IMR-90 (cell line): Measurements from ENCODE around the gene DDN. TPM values are rescaled to one million over a fixed set of nuclear protein-coding genes. Genes with fewer than 3 reads are reported as not detected.

Experiments
- ATAC-seq: fragments of 200-7000 bp; cut with Tn5 transposase; 2 replicates; pipeline ENCODE4 v1.9.1; 2020; ENCODE audit warnings: low read depth, mild to moderate bottlenecking, moderate library complexity
- BruUV-seq: library from RNA; stranded (reverse); fragments of 400-500 nt; replicated peaks from 2 replicates; lab custom pipeline; 2021; lab: Mats Ljungman, UMichigan
- CTCF ChIA-PET: fragments of 300-600 bp; formaldehyde crosslinking; extraction: SDS; loops from one replicate; lab custom pipeline; 2021; ENCODE audit warnings: antibody characterized with exemption; lab: Yijun Ruan, JAX
- POLR2A ChIA-PET: fragments of 300-600 bp; sonication (Branson Sonifier 250); formaldehyde crosslinking; loops from one replicate; lab custom pipeline; 2022; ENCODE audit warnings: antibody characterized with exemption; ENCODE audit not compliant: unreplicated experiment; lab: Charles Lee
- DNase-seq: peaks from one replicate; pipeline ENCODE4 v3.0.0; 2013
- H2AFZ ChIP-seq: replicated peaks from 2 replicates; pipeline ENCODE3; 2013; ENCODE audit warnings: low read length, mild to moderate bottlenecking; ENCODE audit not compliant: poor library complexity
- H2AK5ac ChIP-seq: 2 replicates; pipeline ENCODE4 v1.6.1; 2013; ENCODE audit warnings: low read depth, low read length, inconsistent platforms
- H2AK9ac ChIP-seq: replicated peaks from 2 replicates; pipeline ENCODE3; 2013; ENCODE audit warnings: mild to moderate bottlenecking, low read depth, low read length, moderate library complexity; ENCODE audit not compliant: poor library complexity
- H2BK120ac ChIP-seq: 2 replicates; pipeline ENCODE4 v1.6.1; 2013; ENCODE audit warnings: low read depth, low read length, inconsistent platforms
- H2BK15ac ChIP-seq: 3 replicates; pipeline ENCODE4 v1.6.1; 2013; ENCODE audit warnings: low read depth, low read length, inconsistent platforms
- H2BK20ac ChIP-seq: 2 replicates; pipeline ENCODE4 v1.6.1; 2013; ENCODE audit warnings: low read depth, mild to moderate bottlenecking, inconsistent platforms, low read length, moderate library complexity
- H2BK5ac ChIP-seq: 2 replicates; pipeline ENCODE4 v1.6.1; 2013; ENCODE audit warnings: mild to moderate bottlenecking, low read depth, low read length, inconsistent platforms; ENCODE audit not compliant: poor library complexity, severe bottlenecking
- H3K14ac ChIP-seq: replicated peaks from 2 replicates; pipeline ENCODE4 v1.6.1; 2013; ENCODE audit warnings: low read depth, low read length, inconsistent platforms
- H3K18ac ChIP-seq: 2 replicates; pipeline ENCODE4 v1.6.1; 2013; ENCODE audit warnings: low read depth, low read length, control low read depth
- H3K23ac ChIP-seq: 2 replicates; pipeline ENCODE4 v1.6.1; 2013; ENCODE audit warnings: low read depth, low read length, inconsistent platforms
- H3K27ac ChIP-seq: 2 replicates; pipeline ENCODE4 v1.5.1; 2013; ENCODE audit warnings: mild to moderate bottlenecking, control low read depth, low read length; ENCODE audit not compliant: insufficient read depth
- H3K27me3 ChIP-seq: 2 replicates; pipeline ENCODE4 v1.6.1; 2013; ENCODE audit warnings: low read length; ENCODE audit not compliant: control insufficient read depth, insufficient read depth
- H3K36me3 ChIP-seq: 2 replicates; pipeline ENCODE4 v1.6.1; 2013; ENCODE audit warnings: low read length, mixed read lengths; ENCODE audit not compliant: control insufficient read depth, insufficient read depth
- H3K4ac ChIP-seq: 2 replicates; pipeline ENCODE4 v1.6.1; 2013; ENCODE audit warnings: low read depth, low read length, inconsistent platforms
- H3K4me1 ChIP-seq: 2 replicates; pipeline ENCODE4 v1.6.1; 2013; ENCODE audit warnings: low read length, mixed read lengths; ENCODE audit not compliant: control insufficient read depth, insufficient read depth
- H3K4me2 ChIP-seq: 2 replicates; pipeline ENCODE4 v1.6.1; 2013; ENCODE audit warnings: low read depth, mild to moderate bottlenecking, control low read depth, low read length, moderate library complexity
- H3K4me3 ChIP-seq: 2 replicates; pipeline ENCODE4 v1.5.1; 2013; ENCODE audit warnings: low read depth, mild to moderate bottlenecking, control low read depth, low read length, moderate library complexity; ENCODE audit not compliant: insufficient read depth
- H3K56ac ChIP-seq: 2 replicates; pipeline ENCODE4 v1.6.1; 2013; ENCODE audit warnings: low read length, inconsistent platforms; ENCODE audit not compliant: insufficient read depth; ENCODE audit errors: extremely low read depth
- H3K79me1 ChIP-seq, 2 experiments: 2 replicates each; pipeline ENCODE4 v1.6.1; 2013; ENCODE audit warnings: low read length in 2 of 2, inconsistent platforms in 1 of 2, low read depth in 1 of 2
- H3K9ac ChIP-seq: 2 replicates; pipeline ENCODE4 v1.6.1; 2013; ENCODE audit warnings: low read depth, low read length, control low read depth
- H3K9me1 ChIP-seq: 2 replicates; pipeline ENCODE4 v1.6.1; 2013; ENCODE audit warnings: low read length, inconsistent platforms; ENCODE audit not compliant: insufficient read depth
- H3K9me3 ChIP-seq: 2 replicates; pipeline ENCODE4 v1.6.1; 2013; ENCODE audit warnings: low read length; ENCODE audit not compliant: control insufficient read depth, insufficient read depth
- H4K20me1 ChIP-seq: 2 replicates; pipeline ENCODE4 v1.6.1; 2013; ENCODE audit warnings: low read length, inconsistent platforms; ENCODE audit not compliant: insufficient read depth
- H4K5ac ChIP-seq: 2 replicates; pipeline ENCODE4 v1.6.1; 2013; ENCODE audit warnings: mild to moderate bottlenecking, low read depth, low read length, control low read depth
- H4K8ac ChIP-seq, 2 experiments: 2 replicates each; pipeline ENCODE4 v1.6.1; 2013; ENCODE audit warnings: low read depth in 2 of 2, low read length in 2 of 2, control low read depth in 1 of 2, inconsistent platforms in 1 of 2
- H4K91ac ChIP-seq: 2 replicates; pipeline ENCODE4 v1.6.1; 2013; ENCODE audit warnings: low read depth, low read length, inconsistent platforms; ENCODE audit not compliant: insufficient read depth
- BHLHE40 ChIP-seq: fragments of 150-350 bp; IDR thresholded peaks from 2 replicates; pipeline ENCODE4 v1.6.1; 2016; ENCODE audit warnings: mild to moderate bottlenecking, low read depth, low read length
- CHD1 ChIP-seq: IDR thresholded peaks from 2 replicates; pipeline ENCODE4 v1.6.1; 2012; ENCODE audit warnings: low read depth, low read length, improper control_type of control experiment
- ELK1 ChIP-seq: fragments of 150-350 bp; IDR thresholded peaks from 2 replicates; pipeline ENCODE4 v1.6.1; 2016; ENCODE audit warnings: low read depth, mild to moderate bottlenecking, low read length, moderate library complexity, borderline replicate concordance
- FOS ChIP-seq: fragments of 150-350 bp; IDR thresholded peaks from 2 replicates; pipeline ENCODE4 v1.6.1; 2016; ENCODE audit warnings: low read depth, low read length
- MAFK ChIP-seq: IDR thresholded peaks from 2 replicates; pipeline ENCODE4 v1.6.1; 2012; ENCODE audit warnings: low read depth, low read length, improper control_type of control experiment
- MAZ ChIP-seq: IDR thresholded peaks from 2 replicates; pipeline ENCODE4 v1.6.1; 2012; ENCODE audit warnings: low read depth, mild to moderate bottlenecking, low read length, improper control_type of control experiment, moderate library complexity, borderline replicate concordance
- MXI1 ChIP-seq: IDR thresholded peaks from 2 replicates; pipeline ENCODE4 v1.6.1; 2012; ENCODE audit warnings: low read depth, mild to moderate bottlenecking, low read length, moderate library complexity, borderline replicate concordance
- NFE2L2 ChIP-seq: fragments of 150-350 bp; IDR thresholded peaks from 2 replicates; pipeline ENCODE4 v1.6.1; 2016; ENCODE audit warnings: low read depth, mild to moderate bottlenecking, low read length
- POLR2A ChIP-seq: IDR thresholded peaks from 2 replicates; pipeline ENCODE4 v1.6.1; 2012; ENCODE audit warnings: mild to moderate bottlenecking, low read depth, low read length
- RAD21 ChIP-seq: IDR thresholded peaks from 2 replicates; pipeline ENCODE4 v1.6.1; 2012; ENCODE audit warnings: low read length, improper control_type of control experiment
- RCOR1 ChIP-seq: IDR thresholded peaks from 2 replicates; pipeline ENCODE4 v1.6.1; 2012; ENCODE audit warnings: mild to moderate bottlenecking, low read length, improper control_type of control experiment; ENCODE audit not compliant: insufficient replicate concordance
- RFX5 ChIP-seq: IDR thresholded peaks from 2 replicates; pipeline ENCODE4 v1.8.0; 2012; ENCODE audit warnings: low read depth, mild to moderate bottlenecking, low read length, moderate library complexity
- SMC3 ChIP-seq: fragments of 150-350 bp; IDR thresholded peaks from 2 replicates; pipeline ENCODE4 v1.6.1; 2016; ENCODE audit warnings: low read depth, mild to moderate bottlenecking, antibody characterized with exemption, low read length, moderate library complexity
- USF2 ChIP-seq: fragments of 150-350 bp; IDR thresholded peaks from 2 replicates; pipeline ENCODE4 v1.6.1; 2017; ENCODE audit warnings: mild to moderate bottlenecking, antibody characterized with exemption, low read length, low read depth
- WGBS, 2 experiments: methylation state at CpG; one replicate each; pipeline versions ENCODE4 v1.1.5 to v1.1.7; 2013; ENCODE audit warnings: missing lambda C conversion rate in 2 of 2; ENCODE audit not compliant: insufficient read length in 1 of 2; ENCODE audit errors: extremely low coverage in 2 of 2; 5-methylcytosine and 5-hydroxymethylcytosine counted together
- dilution Hi-C: fragments of 300-500 bp; cut with HindIII; formaldehyde crosslinking; loops from one replicate; pipeline ENCODE4 v1.14.3; 2018; ENCODE audit warnings: low sequenced_read_pairs; ENCODE audit not compliant: unreplicated experiment
- in situ Hi-C: fragments of 300-500 bp; cut with MboI; formaldehyde crosslinking; loops from 3 replicates; pipeline ENCODE4 v1.14.3; 2019; ENCODE audit warnings: low sequenced_read_pairs, inconsistent platforms, mixed read lengths
- intact Hi-C: fragments of 100-400 bp; cut with micrococcal nuclease; formaldehyde crosslinking; loops from 2 replicates; pipeline ENCODE4 v1.10.0; 2022
- polyA plus RNA-seq, 3 experiments: library from polyadenylated mRNA; depleted of rRNA; stranded (reverse); fragments of >200 nt; gene quantifications; 2 replicates each; pipeline ENCODE4 v1.2.3, GENCODE V29; 2012; ENCODE audit warnings: low replicate concordance in 1 of 3
- total RNA-seq: library from RNA; depleted of rRNA; stranded (reverse); fragments of >200 nt; gene quantifications from 2 replicates; pipeline ENCODE4 v1.2.3, GENCODE V29; 2012

DDN gene
- total and polyA plus RNA-seq, 2 of the 4 experiments (the other 2 are of a cell fraction): 0.18 to 0.21 TPM

GRCh38 chr12:48958049-48958388 lies 41.2 kb downstream of the DDN start:
- WGBS, 2 experiments: 0% methylated on average over 1 of the region's 3 CpGs; no CpG with 5 or more reads in 1 of the 2 experiments
- peaks cover 10 to 40% of the 10 kb centered on the region in 2 experiments for H3K79me1 ChIP-seq
- no TSS peak for BruUV-seq
- H2AK9ac ChIP-seq: peak overlapping the region; percentile 35
- peaks cover 5% of the 10 kb centered on the region; the same call in 1 of the 2 replicates for H3K27me3 ChIP-seq
- peak overlapping the region; percentile 86 to 94 for H4K8ac ChIP-seq
- H4K5ac ChIP-seq: peak overlapping the region; percentile 85; the same call in 1 of the 2 replicates
- ATAC-seq (no peak), DNase-seq (no peak)
- no peak overlapping the region for H2BK20ac ChIP-seq
- no peak overlapping the region for H3K18ac ChIP-seq
- peak overlapping the region; percentile 91 for H2AFZ ChIP-seq
- 0 out of 2 replicates have a peak overlapping the region, but pooled peaks have one; percentile 18 for H4K91ac ChIP-seq
- H3K27ac ChIP-seq: no peak overlapping the region
- intact Hi-C loops: no loop called here
- H3K4me2 ChIP-seq: peak overlapping the region; percentile 94
- peak overlapping the region; percentile 88 for H3K4me3 ChIP-seq
- CTCF ChIA-PET: no interaction called here
- H3K4ac ChIP-seq: peak overlapping the region; percentile 26; the same call in 1 of the 2 replicates
- H3K36me3 ChIP-seq: no peaks in the 10 kb centered on the region
- dilution Hi-C loops: no loop called here
- no peak overlapping the region for H3K14ac ChIP-seq
- H2BK15ac ChIP-seq: 0 out of 3 replicates have a peak overlapping the region, but pooled peaks have one; percentile 1
- peaks cover 3% of the 10 kb centered on the region; the same call in 1 of the 2 replicates for H3K4me1 ChIP-seq
- no peak overlapping the region for H2BK120ac ChIP-seq
- H2BK5ac ChIP-seq: no peak overlapping the region
- POLR2A ChIA-PET: no interaction called here
- H2AK5ac ChIP-seq: no peak overlapping the region; the same call in 1 of the 2 replicates
- TF ChIP-seq RAD21 (no peak), RFX5 (no peak), MAZ (no peak), FOS (no peak), MXI1 (no peak), BHLHE40 (no peak), ELK1 (no peak), CHD1 (no peak), USF2 (no peak), NFE2L2 (no peak), RCOR1 (no peak), MAFK (no peak), POLR2A (no peak), SMC3 (no peak)
- H3K23ac ChIP-seq: peak overlapping the region; percentile 39; the same call in 1 of the 2 replicates
- H3K9me1 ChIP-seq: peaks cover 11% of the 10 kb centered on the region
- H3K9me3 ChIP-seq: no peaks in the 10 kb centered on the region
- peak overlapping the region; percentile 69; the same call in 1 of the 2 replicates for H3K9ac ChIP-seq
- peaks cover 34% of the 10 kb centered on the region for H4K20me1 ChIP-seq
- in situ Hi-C loops: no loop called here
- H3K56ac ChIP-seq: no peak overlapping the region
